A549 treated with dexamethasone at 1 μM for 4 hours (cell line): ENCODE measurements around the gene LAMP2. TPM values are rescaled to one million over a fixed set of nuclear protein-coding genes. Genes with fewer than 3 reads are reported as not detected.

Source experiments
- total RNA-seq: library from RNA; stranded (reverse); fragments of 200-300 nt; extraction: Qiagen RNA extraction; gene quantifications from 5 replicates; pipeline ENCODE4 v1.2.3, GENCODE V29; 2022

The LAMP2 gene
- total RNA-seq: 82.1 to 113 TPM (median 101 TPM) in 5 replicates

GRCh38 chrX:120468825-120469525, at the start of gene LAMP2:
TSS of gene LAMP2 (minus strand) at chrX:120469296. CDS start at chrX:120469169, 127 bp downstream.

Other genes with a start within 250 kb of the LAMP2 start
- gene ZBTB33, start 218.5 kb downstream of the LAMP2 start, total RNA-seq: 9.0 to 14.5 TPM (median 12.3 TPM) in 5 replicates
- gene TMEM255A, start 157.8 kb downstream of the LAMP2 start, total RNA-seq: 0.33 to 1.1 TPM (median 0.61 TPM) in 5 replicates
- gene ATP1B4, start 107.2 kb downstream of the LAMP2 start, total RNA-seq: 0.02 to 0.05 TPM in 2 of 5 replicates, not detected in the others
- 37.8 to 53.8 TPM (median 48.5 TPM) in 5 replicates for gene CUL4B, start 91.7 kb upstream of the LAMP2 start, total RNA-seq
- 82.8 to 104 TPM (median 90.7 TPM) in 5 replicates for gene MCTS1, start 134.8 kb upstream of the LAMP2 start, total RNA-seq
- 30.7 to 34.4 TPM (median 32.2 TPM) in 5 replicates for gene C1GALT1C1, start 160.8 kb upstream of the LAMP2 start, total RNA-seq